Lung (tissue), 12 donors: ENCODE results near the gene MCOLN2. TPM values are rescaled to one million over a fixed set of nuclear protein-coding genes. Genes with fewer than 3 reads are reported as not detected.

ENCODE experiments used
- ATAC-seq: fragments of 200-7000 bp; cut with Tn5 transposase; one replicate; pipeline ENCODE4 v1.9.1; 2020; ENCODE audit warnings: moderate number of reproducible peaks; ENCODE audit not compliant: insufficient read depth, low FRiP score
- DNase-seq, 3 donors: peaks; one replicate each; pipeline ENCODE4 v3.0.0-alpha.2; 2013 to 2017
- H3K27ac ChIP-seq, 2 donors: one replicate each; pipeline ENCODE4 v1.5.1; 2013; ENCODE audit warnings: mild to moderate bottlenecking in 2 of 2, moderate library complexity in 2 of 2, control low read depth in 1 of 2, inconsistent platforms in 1 of 2, low read depth in 1 of 2, low read length in 1 of 2
- H3K27me3 ChIP-seq, 3 donors: one replicate each; pipeline ENCODE4 v1.5.1; 2013; ENCODE audit warnings: low read length in 2 of 3; ENCODE audit not compliant: control insufficient read depth in 3 of 3, insufficient read depth in 3 of 3
- H3K36me3 ChIP-seq, 4 donors: one replicate each; pipeline ENCODE4 v1.5.1; 2013; ENCODE audit warnings: low read length in 4 of 4, mild to moderate bottlenecking in 1 of 4, moderate library complexity in 1 of 4; ENCODE audit not compliant: control insufficient read depth in 4 of 4, insufficient read depth in 4 of 4
- H3K4me1 ChIP-seq, 5 donors: one replicate each; pipeline ENCODE4 v1.5.1; 2013; ENCODE audit warnings: low read length in 5 of 5, mild to moderate bottlenecking in 2 of 5, moderate library complexity in 1 of 5; ENCODE audit not compliant: control insufficient read depth in 5 of 5, insufficient read depth in 5 of 5
- H3K4me3 ChIP-seq: one replicate; pipeline ENCODE4 v1.5.1; 2013; ENCODE audit warnings: mild to moderate bottlenecking, control low read depth, moderate library complexity
- H3K9ac ChIP-seq, 2 donors: one replicate each; pipeline ENCODE4 v1.5.1; 2013; ENCODE audit warnings: low read length in 2 of 2, control low read depth in 1 of 2; ENCODE audit not compliant: insufficient read depth in 1 of 2
- H3K9me3 ChIP-seq, 4 donors: one replicate each; pipeline ENCODE4 v1.5.1; 2013; ENCODE audit warnings: low read length in 3 of 4, mild to moderate bottlenecking in 1 of 4, moderate library complexity in 1 of 4; ENCODE audit not compliant: control insufficient read depth in 4 of 4, insufficient read depth in 3 of 4
- CTCF ChIP-seq: IDR thresholded peaks from 2 replicates; pipeline ENCODE4 v1.5.1; 2012; ENCODE audit warnings: mild to moderate bottlenecking; ENCODE audit errors: control extremely low read depth, extremely low read depth
- WGBS, 2 donors: extraction: QIAGEN DNeasy Blood & Tissue Kit; methylation state at CpG; one replicate each; pipeline ENCODE4 v1.1.7; 2013; 5-methylcytosine and 5-hydroxymethylcytosine counted together
- polyA plus RNA-seq, 2 donors: library from polyadenylated mRNA; stranded (reverse); fragments of 200-250 nt; gene quantifications; one replicate each; pipeline ENCODE4 v1.2.1, GENCODE V29; 2013
- total RNA-seq, 2 donors: library from RNA; depleted of rRNA in 1 of 2; stranded (reverse); fragments of >200 nt in 1 of 2; gene quantifications; one replicate each; pipeline ENCODE4 v1.2.1, GENCODE V29; 2014 to 2021
- donor health status: control.
- donor health status: control.
- donor health status: Bipolar disorder and iron deficiency.
- donor health status: healthy.
- donor health status: DM: yes; HTN: yes; CAD: no.

The MCOLN2 gene
- total and polyA plus RNA-seq, 4 donors = 4.2 to 17.1 (median 7.4) TPM

- Histone ChIP-seq H3K4me1 (peaks cover 0 to 3% (median 0%) of the 10 kb centered on the region in 5 donors), H3K36me3 (no peaks in the 10 kb centered on the region), H3K9ac (no peak overlapping the region), H3K4me3 (no peak overlapping the region), H3K27me3 (peaks cover 0 to 11% (median 4%) of the 10 kb centered on the region in 3 donors), H3K9me3 (peaks cover 0 to 5% (median 0%) of the 10 kb centered on the region in 4 donors), H3K27ac (no peak overlapping the region)
- no peak for ATAC-seq
- no peak for TF ChIP-seq CTCF
- DNase-seq = no peak
- 66 to 81% methylated on average over 1 of the region's 1 CpG for WGBS, 2 donors
Observed at GRCh38 chr1:84899969-84900368, 96.9 kb downstream of the MCOLN2 start.

GRCh38 chr1:84896279-84896678 lies 100.6 kb downstream of the MCOLN2 start:
- ATAC-seq = no peak
- no peak overlapping the region for H3K4me3 ChIP-seq
- H3K36me3 ChIP-seq = no peaks in the 10 kb centered on the region
- H3K27ac ChIP-seq = no peak overlapping the region
- no peak for TF ChIP-seq CTCF
- peaks cover 0 to 40% (median 24%) of the 10 kb centered on the region in 3 donors for H3K27me3 ChIP-seq
- no peak overlapping the region for H3K9ac ChIP-seq
- peaks cover 0 to 10% (median 3%) of the 10 kb centered on the region in 5 donors for H3K4me1 ChIP-seq
- peaks cover 0 to 1% (median 0%) of the 10 kb centered on the region in 4 donors for H3K9me3 ChIP-seq
- DNase-seq = no peak
- WGBS, 2 donors = 72% methylated on average over 2 of the region's 2 CpGs

- no peak for TF ChIP-seq CTCF
- Histone ChIP-seq H3K27me3 (peaks cover 0 to 41% (median 25%) of the 10 kb centered on the region in 3 donors), H3K4me1 (peaks cover 0 to 9% (median 3%) of the 10 kb centered on the region in 5 donors), H3K4me3 (peak within 1 kb of the TSS; percentile 4), H3K27ac (peak within 1 kb of the TSS in 1 of 2 donors; percentile 41), H3K9me3 (peaks cover 0 to 4% (median 0%) of the 10 kb centered on the region in 4 donors), H3K9ac (peak within 1 kb of the TSS in 1 of 2 donors; percentile 62), H3K36me3 (no peaks in the 10 kb centered on the region)
- peak; percentile 62 to 68 (median 66) for DNase-seq
- peak; percentile 14 for ATAC-seq
- 1 to 2% methylated on average over 83 to 93 of the region's 93 CpGs for WGBS, 2 donors
Observed at GRCh38 chr1:84892705-84893618, 104.0 kb downstream of the MCOLN2 start, which contains the start of gene LPAR3. Gene LPAR3 (minus strand): TSS chr1:84893206. CDS start chr1:84866120, 27,086 bp downstream.
